HepG2 (cell line): ENCODE data around the gene GNG7. TPM values are rescaled to one million over a fixed set of nuclear protein-coding genes. Genes with fewer than 3 reads are reported as not detected.
A peak's percentile ranks its signal among the peaks of the same experiment; 100 is the strongest.

Experiments used
- ATAC-seq: fragments of 200-7000 bp; cut with Tn5 transposase; 3 replicates; pipeline ENCODE4 v1.9.1; 2020; ENCODE audit warnings: mild to moderate bottlenecking, moderate library complexity
- BruUV-seq: library from RNA; stranded (reverse); fragments of 400-500 nt; replicated peaks from 2 replicates; lab custom pipeline; 2021; lab: Mats Ljungman, UMichigan
- CTCF ChIA-PET: fragments of 300-600 bp; formaldehyde crosslinking; extraction: SDS; loops from one replicate; lab custom pipeline; 2021; ENCODE audit warnings: low total read pairs, inconsistent platforms, low intra/inter-chr PET ratio; lab: Yijun Ruan, JAX
- POLR2A ChIA-PET: fragments of 350-600 bp; sonication (Branson Sonifier 250); formaldehyde crosslinking; loops from one replicate; lab custom pipeline; 2020; ENCODE audit warnings: antibody characterized with exemption, inconsistent platforms; lab: Yijun Ruan, JAX
- DNase-seq: peaks from one replicate; pipeline ENCODE4 v3.0.0-alpha.2; 2015; ENCODE audit warnings: low spot score
- FAIRE-seq: peaks from 3 replicates; lab custom pipeline; 2011; peaks lifted over from hg19 to GRCh38; lab: Jason Lieb, UNC
- H2AFZ ChIP-seq: one replicate; pipeline ENCODE4 v1.6.1; 2011; ENCODE audit warnings: low read length, inconsistent platforms
- H3K27ac ChIP-seq: fragments of 300-600 bp; 3 replicates; pipeline ENCODE4 v1.8.0; 2011; ENCODE audit warnings: mixed run types, mild to moderate bottlenecking, mixed read lengths, low read length, inconsistent platforms; ENCODE audit not compliant: insufficient read depth; ENCODE audit errors: extremely low read length
- H3K27me3 ChIP-seq, 2 experiments: fragments of 200-600 bp in 1 of 2; 2 replicates in 1 of 2; 3 replicates in 1 of 2; pipeline versions ENCODE4 v1.6.0 to v1.8.0; 2011; ENCODE audit warnings: low read length in 2 of 2, mild to moderate bottlenecking in 2 of 2, moderate library complexity in 2 of 2, inconsistent platforms in 1 of 2; ENCODE audit not compliant: insufficient read depth in 2 of 2, control insufficient read depth in 1 of 2
- H3K36me3 ChIP-seq, 2 experiments: fragments of 200-600 bp in 1 of 2; replicated peaks in 1 of 2; 2 replicates in 1 of 2; 3 replicates in 1 of 2; pipeline versions ENCODE4 v1.5.1 to v1.8.0; 2011; ENCODE audit warnings: low read length in 2 of 2, inconsistent platforms in 1 of 2; ENCODE audit not compliant: insufficient read depth in 2 of 2, control insufficient read depth in 1 of 2
- H3K4me1 ChIP-seq: 2 replicates; pipeline ENCODE4 v1.5.1; 2012; ENCODE audit warnings: low read length, inconsistent platforms; ENCODE audit not compliant: insufficient read depth
- H3K4me2 ChIP-seq: 2 replicates; pipeline ENCODE4 v1.6.0; 2011; ENCODE audit warnings: low read depth, low read length, inconsistent platforms
- H3K4me3 ChIP-seq, 3 experiments: fragments of 200-600 bp in 1 of 3; sonication (generic), shearing (Covaris generic) in 1 of 3; replicated peaks in 1 of 3; 2 replicates each; pipeline ENCODE4 v1.5.1; 2011 to 2016; ENCODE audit warnings: low read length in 3 of 3, inconsistent platforms in 2 of 3, low read depth in 2 of 3, mild to moderate bottlenecking in 2 of 3, control low read depth in 1 of 3, mixed read lengths in 1 of 3; ENCODE audit not compliant: insufficient read depth in 1 of 3
- H3K79me2 ChIP-seq: one replicate; pipeline ENCODE4 v1.6.1; 2011; ENCODE audit warnings: low read length, inconsistent platforms; ENCODE audit not compliant: insufficient read depth
- H3K9ac ChIP-seq: 2 replicates; pipeline ENCODE4 v1.6.0; 2011; ENCODE audit warnings: mild to moderate bottlenecking, low read depth, low read length, inconsistent platforms; ENCODE audit not compliant: insufficient read depth
- H3K9me3 ChIP-seq: 2 replicates; pipeline ENCODE4 v1.5.1; 2012; ENCODE audit warnings: mild to moderate bottlenecking, low read length
- H4K20me1 ChIP-seq: 2 replicates; pipeline ENCODE4 v1.6.0; 2011; ENCODE audit warnings: inconsistent platforms, mild to moderate bottlenecking, low read length, moderate library complexity; ENCODE audit not compliant: insufficient read depth
- AKNA ChIP-seq: sonication (generic); formaldehyde crosslinking; IDR thresholded peaks from 2 replicates; pipeline ENCODE4 v1.4.0; 2020; ENCODE audit warnings: missing genetic modification reagents, borderline replicate concordance
- MTF1 ChIP-seq: sonication (generic); formaldehyde crosslinking; IDR thresholded peaks from 2 replicates; pipeline ENCODE4 v1.5.0; 2020; ENCODE audit warnings: missing genetic modification reagents
- PCBP1 ChIP-seq: fragments of 200-400 bp; formaldehyde crosslinking; IDR thresholded peaks from 2 replicates; pipeline ENCODE4 v1.6.1; 2017; ENCODE audit warnings: mild to moderate bottlenecking, low read depth, low read length, borderline replicate concordance
- SIX4 ChIP-seq: sonication (generic); formaldehyde crosslinking; IDR thresholded peaks from 2 replicates; pipeline ENCODE4 v1.4.0; 2020; ENCODE audit warnings: missing genetic modification reagents
- SP5 ChIP-seq: IDR thresholded peaks from 2 replicates; pipeline ENCODE4 v1.6.1; 2016; ENCODE audit warnings: low read depth, borderline replicate concordance
- TBL1XR1 ChIP-seq: fragments of 150-350 bp; IDR thresholded peaks from 2 replicates; pipeline ENCODE4 v1.6.1; 2014; ENCODE audit warnings: borderline replicate concordance, low read length; ENCODE audit not compliant: partially characterized antibody
- U2AF2 ChIP-seq: fragments of 200-400 bp; formaldehyde crosslinking; IDR thresholded peaks from 2 replicates; pipeline ENCODE4 v1.6.1; 2017; ENCODE audit warnings: low read depth, mild to moderate bottlenecking, low read length
- ZBTB38 ChIP-seq: sonication (generic); formaldehyde crosslinking; IDR thresholded peaks from 2 replicates; pipeline ENCODE4 v1.5.1; 2020; ENCODE audit warnings: mild to moderate bottlenecking, missing genetic modification reagents
- ZNF513 ChIP-seq: sonication (generic); formaldehyde crosslinking; conservative IDR thresholded peaks from 2 replicates; pipeline ENCODE4 v1.5.0; 2020; ENCODE audit warnings: missing genetic modification reagents
- WGBS: methylation state at CpG from one replicate; pipeline ENCODE4 v1.1.6; 2017; ENCODE audit warnings: low lambda C conversion rate; 5-methylcytosine and 5-hydroxymethylcytosine counted together
- in situ Hi-C: cut with HindIII; loops from 2 replicates; pipeline ENCODE4 v1.10.0; 2017; ENCODE audit warnings: low pct_unique_long_range_greater_than_20kb; ENCODE audit not compliant: extremely low pct_ligation_motif_present
- intact Hi-C: fragments of 100-400 bp; cut with micrococcal nuclease; formaldehyde crosslinking; loops from one replicate; pipeline ENCODE4 v1.10.0; 2022; ENCODE audit not compliant: unreplicated experiment
- polyA plus RNA-seq, 8 experiments: library from polyadenylated mRNA; depleted of rRNA in 3 of 8; stranded (reverse) in 7 of 8; unstranded in 1 of 8; fragments of >200 nt; fragmentation: Illumina TruSeq in 4 of 8; extraction: Trizol in 4 of 8; gene quantifications; 2 replicates each; pipeline versions ENCODE4 v1.2.1 to v1.2.3, GENCODE V29; 2011 to 2016; ENCODE audit warnings: low read depth in 4 of 8, missing spikeins in 1 of 8, mixed read lengths in 1 of 8; ENCODE audit not compliant: insufficient read depth in 1 of 8
- total RNA-seq, 5 experiments: library from RNA; depleted of rRNA; stranded (reverse); fragments of >200 nt; fragmentation: Illumina TruSeq; extraction: Trizol; gene quantifications; 2 replicates each; pipeline ENCODE4 v1.2.3, GENCODE V29; 2016; ENCODE audit warnings: low read depth in 1 of 5
- TF ChIP-seq, protein P1 (sequence below): sonication (generic); IDR thresholded peaks from 2 replicates; pipeline ENCODE4 v1.6.1; 2016; ENCODE audit warnings: low read depth, borderline replicate concordance
- TF ChIP-seq, protein P2 (sequence below): IDR thresholded peaks from 2 replicates; pipeline ENCODE4 v1.6.1; 2016; ENCODE audit warnings: low read depth, borderline replicate concordance
- TF ChIP-seq, protein P3 (sequence below): sonication (generic); formaldehyde crosslinking; IDR thresholded peaks from 2 replicates; pipeline ENCODE4 v1.9.0; 2021; ENCODE audit warnings: missing genetic modification reagents, borderline replicate concordance

Gene GNG7
- total and polyA plus RNA-seq, 2 of the 13 experiments (the other 11 are each of a cell fraction or from before 2014, with no cell fraction given) = 1.4 to 3.3 TPM

- no peaks in the 10 kb centered on the region for H4K20me1 ChIP-seq
- no peaks in the 10 kb centered on the region for H3K79me2 ChIP-seq
- intact Hi-C loops (no loop called here), in situ Hi-C loops (no loop called here)
- H3K9me3 ChIP-seq = no peaks in the 10 kb centered on the region
- peaks cover 54% of the 10 kb centered on the region for H3K4me1 ChIP-seq
- TSS peak; percentile 67 for BruUV-seq
- POLR2A ChIA-PET = interaction anchor here (1.0 to 5.1 kb wide), 8 partner anchors 9 to 79 kb away, joined by 3 to 53 read pairs (median 10); partner anchors contain the start of gene GADD45B
- CTCF ChIA-PET = no interaction called here
- WGBS = 62% methylated on average over 22 of the region's 42 CpGs
- peak; percentile 75 for DNase-seq
- H3K27me3 ChIP-seq = no peaks in the 10 kb centered on the region
- no peak overlapping the region for H2AFZ ChIP-seq
- peak; percentile 54 for FAIRE-seq
- peak overlapping the region; percentile 68 for H3K9ac ChIP-seq
- no peaks in the 10 kb centered on the region for H3K36me3 ChIP-seq
- H3K4me2 ChIP-seq = peak overlapping the region; percentile 64
- H3K4me3 ChIP-seq = peak overlapping the region; percentile 12 to 33 (median 31); a peak in 3 of 6 replicates
- ATAC-seq = peak; percentile 13; the same call in 1 of the 3 replicates
- H3K27ac ChIP-seq = peak overlapping the region; percentile 77
- TF ChIP-seq AKNA (CRISPR knock-in tag) = no peak
- TF ChIP-seq, protein P1, sequence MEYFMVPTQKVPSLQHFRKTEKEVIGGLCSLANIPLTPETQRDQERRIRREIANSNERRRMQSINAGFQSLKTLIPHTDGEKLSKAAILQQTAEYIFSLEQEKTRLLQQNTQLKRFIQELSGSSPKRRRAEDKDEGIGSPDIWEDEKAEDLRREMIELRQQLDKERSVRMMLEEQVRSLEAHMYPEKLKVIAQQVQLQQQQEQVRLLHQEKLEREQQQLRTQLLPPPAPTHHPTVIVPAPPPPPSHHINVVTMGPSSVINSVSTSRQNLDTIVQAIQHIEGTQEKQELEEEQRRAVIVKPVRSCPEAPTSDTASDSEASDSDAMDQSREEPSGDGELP = no peak
- no peak for TF ChIP-seq MTF1 (CRISPR knock-in tag)
- 0 out of 2 replicates have a peak, but pooled peaks have one; percentile 11 for TF ChIP-seq SP5
- TF ChIP-seq, protein P2, sequence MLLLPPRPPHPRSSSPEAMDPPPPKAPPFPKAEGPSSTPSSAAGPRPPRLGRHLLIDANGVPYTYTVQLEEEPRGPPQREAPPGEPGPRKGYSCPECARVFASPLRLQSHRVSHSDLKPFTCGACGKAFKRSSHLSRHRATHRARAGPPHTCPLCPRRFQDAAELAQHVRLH = peak; percentile 29; the same call in 1 of the 2 replicates
- TF ChIP-seq SIX4 = no peak
- TF ChIP-seq PCBP1 = no peak
- TF ChIP-seq TBL1XR1 = no peak
- no peak for TF ChIP-seq U2AF2
- no peak for TF ChIP-seq ZNF513 (CRISPR knock-in tag)
- peak; percentile 94 for TF ChIP-seq ZBTB38 (CRISPR knock-in tag)
- TF ChIP-seq, protein P3, sequence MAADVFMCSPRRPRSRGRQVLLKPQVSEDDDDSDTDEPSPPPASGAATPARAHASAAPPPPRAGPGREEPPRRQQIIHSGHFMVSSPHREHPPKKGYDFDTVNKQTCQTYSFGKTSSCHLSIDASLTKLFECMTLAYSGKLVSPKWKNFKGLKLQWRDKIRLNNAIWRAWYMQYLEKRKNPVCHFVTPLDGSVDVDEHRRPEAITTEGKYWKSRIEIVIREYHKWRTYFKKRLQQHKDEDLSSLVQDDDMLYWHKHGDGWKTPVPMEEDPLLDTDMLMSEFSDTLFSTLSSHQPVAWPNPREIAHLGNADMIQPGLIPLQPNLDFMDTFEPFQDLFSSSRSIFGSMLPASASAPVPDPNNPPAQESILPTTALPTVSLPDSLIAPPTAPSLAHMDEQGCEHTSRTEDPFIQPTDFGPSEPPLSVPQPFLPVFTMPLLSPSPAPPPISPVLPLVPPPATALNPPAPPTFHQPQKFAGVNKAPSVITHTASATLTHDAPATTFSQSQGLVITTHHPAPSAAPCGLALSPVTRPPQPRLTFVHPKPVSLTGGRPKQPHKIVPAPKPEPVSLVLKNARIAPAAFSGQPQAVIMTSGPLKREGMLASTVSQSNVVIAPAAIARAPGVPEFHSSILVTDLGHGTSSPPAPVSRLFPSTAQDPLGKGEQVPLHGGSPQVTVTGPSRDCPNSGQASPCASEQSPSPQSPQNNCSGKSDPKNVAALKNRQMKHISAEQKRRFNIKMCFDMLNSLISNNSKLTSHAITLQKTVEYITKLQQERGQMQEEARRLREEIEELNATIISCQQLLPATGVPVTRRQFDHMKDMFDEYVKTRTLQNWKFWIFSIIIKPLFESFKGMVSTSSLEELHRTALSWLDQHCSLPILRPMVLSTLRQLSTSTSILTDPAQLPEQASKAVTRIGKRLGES (CRISPR knock-in tag) = no peak
Observed at GRCh38 chr19:2555422-2556220, 146.9 kb downstream of the GNG7 start.
